ENCODE data around the gene EIPR1. TPM values are rescaled to one million over a fixed set of nuclear protein-coding genes. Genes with fewer than 3 reads are reported as not detected.

Gene EIPR1
- total RNA-seq, 1 experiment from 2014 or later, result 40.4 TPM

DNA sequence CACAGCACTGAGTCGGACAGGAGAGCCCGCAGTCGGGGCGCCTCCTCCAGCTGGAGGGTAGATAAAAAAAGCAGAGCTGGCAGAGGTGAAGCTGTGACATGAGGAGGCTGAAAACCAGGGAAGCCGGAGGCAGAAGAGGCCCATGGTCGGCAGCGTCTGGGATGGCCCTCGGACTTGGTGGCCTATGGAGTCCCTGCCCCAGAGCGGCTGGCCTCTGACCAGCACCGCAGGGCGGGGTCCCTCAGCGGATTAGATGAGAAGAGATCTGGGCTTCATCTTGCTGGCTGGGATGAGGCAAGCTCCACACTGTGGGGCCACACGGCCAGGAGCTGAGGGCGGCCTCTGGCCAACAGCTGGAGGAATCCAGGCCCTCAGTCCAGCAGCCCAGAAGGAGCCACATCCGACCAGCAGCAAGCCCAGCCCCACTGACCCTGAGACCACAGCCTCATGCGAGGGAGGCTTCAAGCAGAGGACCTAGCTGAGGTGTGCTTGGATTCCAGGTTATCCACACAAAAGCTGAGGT is 174.1 kb downstream of the EIPR1 start:
- Histone ChIP-seq H3K36me3 (ENCODE audit: low read depth) (no peaks in the 10 kb centered on the region), H3K9me3 (ENCODE audit: insufficient read depth, low read depth) (no peaks in the 10 kb centered on the region), H3K4me3 (no peak overlapping the region), H3K9me2 (ENCODE audit: insufficient read depth) (no peaks in the 10 kb centered on the region), H3K27me3 (ENCODE audit: insufficient read depth, low read depth) (no peaks in the 10 kb centered on the region), H3K4me2 (no peak overlapping the region), H2AFZ (no peak overlapping the region), H3F3A (ENCODE audit: insufficient read depth, low read depth) (peaks cover 4% of the 10 kb centered on the region; the same call in 1 of the 2 replicates), H3K4me1 (replicated peaks; ENCODE audit: insufficient read depth) (no peaks in the 10 kb centered on the region), H4K20me1 (ENCODE audit: insufficient read depth) (peaks cover 28% of the 10 kb centered on the region), H3K79me2 (ENCODE audit: low read depth) (no peaks in the 10 kb centered on the region), H3K27ac (no peak overlapping the region)
- DNase-seq, result no peak
- TF ChIP-seq EZH2 (IDR thresholded peaks at IDR 0.05; ENCODE audit: low read depth), result no peak
- TF ChIP-seq, protein P1, sequence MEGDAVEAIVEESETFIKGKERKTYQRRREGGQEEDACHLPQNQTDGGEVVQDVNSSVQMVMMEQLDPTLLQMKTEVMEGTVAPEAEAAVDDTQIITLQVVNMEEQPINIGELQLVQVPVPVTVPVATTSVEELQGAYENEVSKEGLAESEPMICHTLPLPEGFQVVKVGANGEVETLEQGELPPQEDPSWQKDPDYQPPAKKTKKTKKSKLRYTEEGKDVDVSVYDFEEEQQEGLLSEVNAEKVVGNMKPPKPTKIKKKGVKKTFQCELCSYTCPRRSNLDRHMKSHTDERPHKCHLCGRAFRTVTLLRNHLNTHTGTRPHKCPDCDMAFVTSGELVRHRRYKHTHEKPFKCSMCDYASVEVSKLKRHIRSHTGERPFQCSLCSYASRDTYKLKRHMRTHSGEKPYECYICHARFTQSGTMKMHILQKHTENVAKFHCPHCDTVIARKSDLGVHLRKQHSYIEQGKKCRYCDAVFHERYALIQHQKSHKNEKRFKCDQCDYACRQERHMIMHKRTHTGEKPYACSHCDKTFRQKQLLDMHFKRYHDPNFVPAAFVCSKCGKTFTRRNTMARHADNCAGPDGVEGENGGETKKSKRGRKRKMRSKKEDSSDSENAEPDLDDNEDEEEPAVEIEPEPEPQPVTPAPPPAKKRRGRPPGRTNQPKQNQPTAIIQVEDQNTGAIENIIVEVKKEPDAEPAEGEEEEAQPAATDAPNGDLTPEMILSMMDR (conservative IDR thresholded peaks at IDR 0.05), result no peak
- POLR2A ChIA-PET (ENCODE audit: unreplicated experiment), result no interaction called here
- intact Hi-C loops (cut with micrococcal nuclease; ENCODE audit: unreplicated experiment), result no loop called here
- BruUV-seq (replicated peaks), result no TSS peak
- CTCF ChIA-PET, result no interaction called here

DNA sequence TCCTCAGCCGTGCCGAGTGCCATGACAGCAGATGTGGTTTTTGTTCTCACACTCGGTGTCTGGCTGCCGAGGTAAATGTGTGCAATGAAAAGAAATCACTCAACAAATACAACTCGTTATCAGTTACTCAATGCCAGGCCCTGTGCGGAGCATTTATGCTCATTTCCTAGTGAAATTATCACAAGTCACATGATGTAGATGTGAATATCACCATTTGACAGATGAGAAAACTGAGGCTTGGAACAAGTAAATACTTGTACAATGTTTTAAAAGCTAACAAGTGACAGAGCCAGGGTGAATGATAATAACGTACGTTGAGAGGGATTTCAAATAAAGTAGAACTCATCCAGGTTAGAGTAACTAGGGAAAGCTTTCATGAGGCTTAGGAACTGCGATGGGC is 174.7 kb downstream of the EIPR1 start:
- no TSS peak for BruUV-seq (replicated peaks)
- Histone ChIP-seq H3K27me3 (ENCODE audit: insufficient read depth, low read depth) (no peaks in the 10 kb centered on the region), H3K9me2 (ENCODE audit: insufficient read depth) (no peaks in the 10 kb centered on the region), H2AFZ (no peak overlapping the region), H4K20me1 (ENCODE audit: insufficient read depth) (peaks cover 28% of the 10 kb centered on the region), H3K4me3 (no peak overlapping the region), H3F3A (ENCODE audit: insufficient read depth, low read depth) (peaks cover 4% of the 10 kb centered on the region; the same call in 1 of the 2 replicates), H3K27ac (no peak overlapping the region), H3K4me1 (replicated peaks; ENCODE audit: insufficient read depth) (no peaks in the 10 kb centered on the region), H3K9me3 (ENCODE audit: insufficient read depth, low read depth) (no peaks in the 10 kb centered on the region), H3K36me3 (ENCODE audit: low read depth) (no peaks in the 10 kb centered on the region), H3K79me2 (ENCODE audit: low read depth) (no peaks in the 10 kb centered on the region), H3K4me2 (no peak overlapping the region)
- POLR2A ChIA-PET (ENCODE audit: unreplicated experiment), result no interaction called here
- intact Hi-C loops (cut with micrococcal nuclease; ENCODE audit: unreplicated experiment), result no loop called here
- CTCF ChIA-PET, result no interaction called here
- TF ChIP-seq, protein P1 (conservative IDR thresholded peaks at IDR 0.05), result no peak
- no peak for TF ChIP-seq EZH2 (IDR thresholded peaks at IDR 0.05; ENCODE audit: low read depth)
- DNase-seq, result no peak

DNA sequence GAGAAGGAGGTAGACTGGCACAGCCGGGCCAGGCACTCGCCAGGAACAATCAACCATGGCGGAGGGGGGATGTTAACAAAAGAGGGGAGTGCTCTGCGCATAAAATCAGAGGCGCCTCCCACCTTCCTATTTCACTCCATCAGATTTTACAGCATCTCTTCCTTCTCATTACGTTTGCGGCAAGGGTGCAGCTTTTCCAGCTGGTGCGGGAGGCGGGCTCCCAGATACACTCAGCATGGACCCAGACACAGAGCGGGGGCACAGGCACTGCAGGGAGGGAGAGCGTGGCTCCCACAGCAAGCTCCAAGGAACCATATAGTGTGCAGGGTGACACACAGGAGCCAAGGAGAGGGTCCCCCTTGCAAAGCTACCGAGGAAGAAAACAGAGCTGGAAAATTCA is 176.3 kb downstream of the EIPR1 start:
- Histone ChIP-seq H3K27me3 (ENCODE audit: insufficient read depth, low read depth) (no peaks in the 10 kb centered on the region), H3K9me3 (ENCODE audit: insufficient read depth, low read depth) (no peaks in the 10 kb centered on the region), H3K4me1 (replicated peaks; ENCODE audit: insufficient read depth) (no peaks in the 10 kb centered on the region), H3K27ac (no peak overlapping the region), H3K4me2 (no peak overlapping the region), H4K20me1 (ENCODE audit: insufficient read depth) (peaks cover 28% of the 10 kb centered on the region), H3K4me3 (no peak overlapping the region), H3K9me2 (ENCODE audit: insufficient read depth) (no peaks in the 10 kb centered on the region), H3K79me2 (ENCODE audit: low read depth) (no peaks in the 10 kb centered on the region), H3F3A (ENCODE audit: insufficient read depth, low read depth) (peaks cover 4% of the 10 kb centered on the region; the same call in 1 of the 2 replicates), H3K36me3 (ENCODE audit: low read depth) (peaks cover 5% of the 10 kb centered on the region; the same call in 1 of the 2 replicates), H2AFZ (no peak overlapping the region)
- ChIA-PET CTCF (no interaction called here), POLR2A (ENCODE audit: unreplicated experiment) (no interaction called here)
- DNase-seq, result no peak
- no peak for TF ChIP-seq EZH2 (IDR thresholded peaks at IDR 0.05; ENCODE audit: low read depth)
- TF ChIP-seq, protein P1 (conservative IDR thresholded peaks at IDR 0.05), result no peak
- intact Hi-C loops (cut with micrococcal nuclease; ENCODE audit: unreplicated experiment), result no loop called here
- BruUV-seq (replicated peaks), result no TSS peak
